Mucosa of descending colon (tissue), 3 donors: ENCODE results near the gene GRB7. TPM values are rescaled to one million over a fixed set of nuclear protein-coding genes. Genes with fewer than 3 reads are reported as not detected.
"Not testable (repeated sequence)": the region's sequence is repeated elsewhere in the genome, so short reads cannot be mapped to it uniquely, and the experiment has no call there.

Experiments used
- ATAC-seq: fragments of 200-7000 bp; cut with Tn5 transposase; one replicate; pipeline ENCODE4 v1.9.1; 2020; ENCODE audit warnings: mild to moderate bottlenecking, moderate library complexity
- DNase-seq, 3 donors: peaks; one replicate each; pipeline ENCODE4 v3.0.0-alpha.2; 2020
- H3K36me3 ChIP-seq: fragments of 200-600 bp; one replicate; pipeline ENCODE4 v1.8.0; 2021; ENCODE audit warnings: low read depth, mild to moderate bottlenecking
- H3K4me1 ChIP-seq: fragments of 200-600 bp; one replicate; pipeline ENCODE4 v1.8.0; 2021; ENCODE audit warnings: low read depth, mild to moderate bottlenecking
- H3K4me3 ChIP-seq: fragments of 200-600 bp; one replicate; pipeline ENCODE4 v1.8.0; 2021; ENCODE audit warnings: mild to moderate bottlenecking
- H3K9me3 ChIP-seq: fragments of 200-600 bp; one replicate; pipeline ENCODE4 v1.8.0; 2021; ENCODE audit warnings: mild to moderate bottlenecking
- CTCF ChIP-seq: fragments of 200-600 bp; IDR thresholded peaks from one replicate; pipeline ENCODE4 v1.8.0; 2022; ENCODE audit warnings: antibody characterized with exemption, mild to moderate bottlenecking
- intact Hi-C, 2 donors: fragments of 100-400 bp; cut with DNase I in 1 of 2; cut with micrococcal nuclease in 1 of 2; formaldehyde crosslinking; loops; one replicate each; pipeline versions ENCODE4 v1.11.0 to v1.11.1; 2022; cut with DNase I, micrococcal nuclease
- total RNA-seq, 3 donors: library from RNA; stranded (reverse); fragmentation: NEBNext Ultra II Directional in 2 of 3; extraction: Animal tissue kit (Norgen Biotek cat#: 25700) in 2 of 3; gene quantifications; one replicate each; pipeline versions ENCODE4 v1.2.1 to v1.2.4, GENCODE V29; 2021 to 2023
- donor health status: DM: no; HTN: no; CAD: no; lungs with moderate emphysema.
- donor health status: DM: no; HTN: no; CAD: no.
- donor health status: DM: no; HTN: yes; CAD: no.

The GRB7 gene
- total RNA-seq, 3 donors from 2014 or later: 13.6 to 49.0 (median 28.0) TPM

- H3K9me3 ChIP-seq: no peaks in the 10 kb centered on the region
- no peak for ATAC-seq
- TF ChIP-seq CTCF: no peak
- no peak for DNase-seq
- H3K36me3 ChIP-seq: no peaks in the 10 kb centered on the region
- intact Hi-C loops: loop anchor here in 1 of 2 donors (10.0 kb wide), 1 partner anchor 132 kb away; the partner anchor contains the start of gene PPP1R1B
- H3K4me1 ChIP-seq: peaks cover 11% of the 10 kb centered on the region
- H3K4me3 ChIP-seq: no peak overlapping the region
Observed at GRCh38 chr17:39757176-39757662, 19.5 kb downstream of the GRB7 start.

DNA sequence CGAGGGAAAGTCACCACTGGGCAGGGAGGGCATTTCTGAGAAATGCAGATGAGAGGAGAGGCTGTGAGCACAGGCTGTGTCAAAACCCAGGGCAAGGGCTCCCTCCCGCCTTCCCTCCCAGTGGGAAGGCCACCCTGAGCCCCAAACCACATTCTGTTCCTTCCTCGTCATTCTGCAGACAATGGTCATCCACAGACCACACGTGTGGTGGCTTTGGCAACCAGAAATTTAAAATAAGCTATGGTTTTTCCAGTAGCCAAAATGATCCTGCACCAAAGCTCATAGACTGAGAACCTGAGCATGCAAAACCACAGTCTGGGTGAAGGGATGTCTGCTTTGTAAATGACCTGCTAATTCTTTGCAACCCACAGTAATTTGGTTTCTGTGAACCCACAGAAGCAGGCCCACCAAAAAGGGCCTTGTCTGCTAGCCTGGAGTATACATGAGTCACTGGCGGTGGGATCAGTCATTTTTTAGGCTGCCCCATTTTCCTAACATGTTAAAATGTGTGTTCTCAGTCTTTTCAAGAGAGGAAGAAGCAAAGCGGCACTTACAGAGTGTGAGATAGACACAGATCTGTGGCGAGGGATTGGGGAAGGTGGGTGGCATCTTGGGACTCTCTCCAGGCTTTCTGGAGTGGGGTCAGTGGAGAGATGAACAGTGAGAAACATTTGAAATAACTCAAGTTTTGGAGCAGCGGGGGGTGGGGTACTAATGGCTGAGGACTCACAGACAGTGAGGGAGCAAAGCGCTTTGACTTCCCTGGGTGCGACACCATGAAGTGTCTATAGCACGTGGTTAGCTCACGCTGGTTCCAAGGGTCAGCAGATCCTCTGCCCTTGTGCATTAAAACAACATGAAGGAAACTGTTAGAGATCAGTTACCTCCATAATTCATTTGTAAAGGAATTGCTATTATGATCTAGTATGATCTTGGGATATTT lies 20.5 kb downstream of the GRB7 start:
- DNase-seq (no peak), ATAC-seq (no peak)
- intact Hi-C loops: loop anchor here in 1 of 2 donors (10.0 kb wide), 1 partner anchor 133 kb away; the partner anchor contains the start of gene PPP1R1B
- Histone ChIP-seq H3K9me3 (no peaks in the 10 kb centered on the region), H3K4me3 (no peak overlapping the region), H3K4me1 (peaks cover 7% of the 10 kb centered on the region), H3K36me3 (no peaks in the 10 kb centered on the region)
- no peak for TF ChIP-seq CTCF

GRCh38 chr17:39759204-39759603 lies 21.5 kb downstream of the GRB7 start:
- DNase-seq (no peak), ATAC-seq (no peak)
- intact Hi-C loops: loop anchor here in 1 of 2 donors (10.0 kb wide), 1 partner anchor 134 kb away; the partner anchor contains the start of gene PPP1R1B
- Histone ChIP-seq H3K9me3 (no peaks in the 10 kb centered on the region), H3K4me1 (peaks cover 5% of the 10 kb centered on the region), H3K36me3 (no peaks in the 10 kb centered on the region), H3K4me3 (no peak overlapping the region)
- no peak for TF ChIP-seq CTCF

- no peak for ATAC-seq
- Histone ChIP-seq H3K36me3 (no peaks in the 10 kb centered on the region), H3K9me3 (no peaks in the 10 kb centered on the region), H3K4me3 (no peak overlapping the region), H3K4me1 (no peaks in the 10 kb centered on the region)
- TF ChIP-seq CTCF: no peak
- no peak for DNase-seq
- intact Hi-C loops: no loop called here
Observed at GRCh38 chr17:39761861-39762496, 24.2 kb downstream of the GRB7 start.

- H3K9me3 ChIP-seq: no peaks in the 10 kb centered on the region
Observed at GRCh38 chr17:39763051-39763820, 25.5 kb downstream of the GRB7 start.

GRCh38 chr17:39764171-39764570 lies 26.4 kb downstream of the GRB7 start:
- intact Hi-C loops, ATAC-seq, DNase-seq, H3K4me3 ChIP-seq, H3K36me3 ChIP-seq, H3K4me1 ChIP-seq, H3K9me3 ChIP-seq: not testable (repeated sequence)

More at GRCh38 chr17:39763051-39763820, 25.5 kb downstream of the GRB7 start:
- no peak for DNase-seq
- H3K36me3 ChIP-seq: no peaks in the 10 kb centered on the region
- no peaks in the 10 kb centered on the region for H3K4me1 ChIP-seq
- H3K4me3 ChIP-seq: no peak overlapping the region
- intact Hi-C loops: no loop called here
- no peak for TF ChIP-seq CTCF
- ATAC-seq: no peak
